Activated CD4-positive, alpha-beta memory T cell treated with anti-CD3 and anti-CD28 coated beads, Interleukin-2, amount 10 ng/mL, durations not matched to agents 7 days and 5 days (primary cell): ENCODE measurements around the gene ADGRD1. TPM values are rescaled to one million over a fixed set of nuclear protein-coding genes. Genes with fewer than 3 reads are reported as not detected.

Source experiments
- CTCF ChIA-PET: fragments of 350-600 bp; sonication (Branson Sonifier 250); formaldehyde crosslinking; loops from one replicate; lab custom pipeline; 2021; ENCODE audit warnings: antibody characterized with exemption, inconsistent platforms; lab: Charles Lee
- POLR2A ChIA-PET: fragments of 350-600 bp; sonication (Branson Sonifier 250); formaldehyde crosslinking; loops from one replicate; lab custom pipeline; 2021; ENCODE audit warnings: antibody characterized with exemption; lab: Charles Lee
- DNase-seq: peaks from one replicate; pipeline ENCODE4 v3.0.0-alpha.2; 2020
- H3K27ac Mint-ChIP-seq: one replicate; pipeline ENCODE4 v1.8.0; 2021; ENCODE audit warnings: mild to moderate bottlenecking, mixed read lengths
- H3K27me3 Mint-ChIP-seq: one replicate; pipeline ENCODE4 v1.8.0; 2021; ENCODE audit warnings: mixed read lengths
- H3K36me3 Mint-ChIP-seq: one replicate; pipeline ENCODE4 v1.8.0; 2021; ENCODE audit warnings: low read depth, mixed read lengths
- H3K4me1 Mint-ChIP-seq: one replicate; pipeline ENCODE4 v1.8.0; 2021; ENCODE audit warnings: mixed read lengths
- H3K4me3 Mint-ChIP-seq: one replicate; pipeline ENCODE4 v1.8.0; 2021; ENCODE audit warnings: mild to moderate bottlenecking, mixed read lengths
- H3K9me3 Mint-ChIP-seq: one replicate; pipeline ENCODE4 v1.8.0; 2021; ENCODE audit warnings: mixed read lengths
- total RNA-seq, 2 experiments: library from RNA; stranded (reverse); gene quantifications; one replicate each; pipeline ENCODE4 v1.2.3, GENCODE V29; 2021

The ADGRD1 gene
- total RNA-seq, 2 experiments from 2014 or later = 0.23 TPM; not detected in 1

DNA sequence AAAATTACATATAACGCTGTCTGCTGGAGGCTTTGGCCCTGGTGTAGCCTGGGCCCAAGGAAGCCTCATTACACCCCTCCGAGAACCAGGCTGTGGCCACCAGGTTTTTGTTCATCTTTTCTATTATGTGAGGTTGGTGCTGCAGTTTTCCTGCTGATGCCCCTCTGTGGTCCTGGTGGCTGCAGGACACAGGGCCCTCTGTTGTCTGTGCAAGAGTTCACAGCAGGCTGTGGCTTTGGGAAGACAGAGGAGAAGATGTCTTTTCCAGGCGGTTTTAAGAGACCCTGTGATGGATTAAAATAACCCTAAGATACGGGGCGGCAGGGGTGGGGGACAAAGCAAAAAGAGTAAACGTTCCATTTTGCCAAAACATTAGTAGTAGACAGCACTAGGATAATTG, 121.5 kb downstream of the ADGRD1 start:
- POLR2A ChIA-PET = no interaction called here
- H3K27me3 Mint-ChIP-seq = no peaks in the 10 kb centered on the region

GRCh38 chr12:131075611-131076010, 121.9 kb downstream of the ADGRD1 start:
- no peaks in the 10 kb centered on the region for H3K9me3 Mint-ChIP-seq
- CTCF ChIA-PET = no interaction called here
- no peaks in the 10 kb centered on the region for H3K27me3 Mint-ChIP-seq
- no peaks in the 10 kb centered on the region for H3K4me1 Mint-ChIP-seq
- no peak overlapping the region for H3K27ac Mint-ChIP-seq
- POLR2A ChIA-PET = no interaction called here
- no peak for DNase-seq
- H3K36me3 Mint-ChIP-seq = no peaks in the 10 kb centered on the region
- no peak overlapping the region for H3K4me3 Mint-ChIP-seq

More for the DNA sequence above, 121.5 kb downstream of the ADGRD1 start:
- Mint-ChIP-seq H3K36me3 (no peaks in the 10 kb centered on the region), H3K9me3 (no peaks in the 10 kb centered on the region), H3K27ac (no peak overlapping the region), H3K4me3 (no peak overlapping the region), H3K4me1 (no peaks in the 10 kb centered on the region)
- CTCF ChIA-PET = no interaction called here
- no peak for DNase-seq

DNA sequence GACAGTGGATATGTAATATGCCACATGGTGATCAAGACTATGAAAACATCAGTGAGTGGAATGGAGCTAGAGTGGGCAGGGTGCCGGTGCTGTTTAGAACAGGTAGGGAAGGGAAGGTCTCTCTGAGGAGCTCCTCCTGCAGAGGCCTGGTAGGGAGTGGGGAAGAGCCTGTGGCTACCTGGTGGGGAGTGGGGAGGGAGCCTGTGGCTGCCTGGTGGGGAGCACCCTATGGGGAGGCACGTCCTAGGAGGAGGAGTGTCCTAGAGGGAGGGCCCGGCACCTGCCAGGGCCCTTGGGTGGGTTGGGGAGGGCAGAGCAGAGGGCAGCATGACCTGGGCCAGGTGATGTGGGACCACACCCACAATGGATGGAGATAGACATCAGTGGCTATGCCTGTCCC, 122.6 kb downstream of the ADGRD1 start:
- Mint-ChIP-seq H3K27me3 (no peaks in the 10 kb centered on the region), H3K4me1 (no peaks in the 10 kb centered on the region), H3K9me3 (no peaks in the 10 kb centered on the region), H3K4me3 (no peak overlapping the region), H3K27ac (no peak overlapping the region), H3K36me3 (no peaks in the 10 kb centered on the region)
- POLR2A ChIA-PET = no interaction called here
- DNase-seq = no peak
- CTCF ChIA-PET = no interaction called here

DNA sequence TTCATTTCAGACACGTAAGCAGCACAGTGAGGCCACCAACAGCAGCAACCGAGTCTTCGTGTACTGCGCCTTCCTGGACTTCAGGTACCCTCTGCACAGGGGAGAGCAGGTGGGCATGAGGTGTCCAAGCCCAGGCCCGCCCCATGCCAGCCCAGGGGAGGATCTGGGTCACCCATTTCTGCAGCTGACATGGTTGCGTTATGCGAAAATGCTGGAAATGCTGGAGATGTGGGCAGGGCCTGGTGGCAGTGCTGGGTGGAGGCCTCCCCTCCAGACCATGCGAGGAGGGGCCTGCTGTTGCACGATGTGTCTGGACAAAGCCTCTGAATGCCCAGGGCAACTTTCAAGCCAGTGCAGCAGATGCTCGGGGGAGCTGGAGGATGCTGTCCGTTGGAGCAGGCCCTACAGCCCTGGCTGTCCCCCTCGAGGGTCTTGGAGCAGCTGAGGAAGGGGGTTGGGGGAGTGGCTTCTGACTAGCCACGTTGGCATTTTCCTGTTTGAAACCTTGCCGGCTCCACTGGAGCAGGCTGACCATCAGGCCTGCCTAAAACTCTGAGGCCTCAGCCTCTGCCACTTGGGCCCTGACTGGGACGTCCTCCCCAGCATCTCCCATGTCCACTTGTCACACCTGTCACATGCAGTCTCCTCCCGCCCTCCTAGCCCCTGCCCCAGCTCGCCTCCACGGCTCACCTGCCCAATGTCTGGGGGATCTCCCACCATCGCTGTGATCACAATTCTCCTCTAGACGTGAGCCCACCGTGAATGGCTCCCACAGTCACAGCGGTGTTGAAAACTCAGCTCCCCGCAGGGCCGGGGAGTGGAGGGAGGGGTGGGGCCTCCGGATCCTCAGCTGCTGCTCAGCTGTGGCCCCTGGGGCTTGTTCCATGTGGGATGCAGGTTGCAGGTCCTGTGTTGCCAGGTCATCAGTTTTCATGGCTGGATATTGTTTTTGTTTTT, 123.4 kb downstream of the ADGRD1 start:
- Mint-ChIP-seq H3K27ac (no peak overlapping the region), H3K36me3 (no peaks in the 10 kb centered on the region), H3K9me3 (no peaks in the 10 kb centered on the region), H3K4me1 (no peaks in the 10 kb centered on the region), H3K4me3 (no peak overlapping the region), H3K27me3 (peaks cover 1% of the 10 kb centered on the region)
- POLR2A ChIA-PET = no interaction called here
- DNase-seq = no peak
- CTCF ChIA-PET = interaction anchor here (0.6 kb wide), 1 partner anchor 1439 kb away, joined by 4 read pairs; no protein-coding TSS in a partner anchor

DNA sequence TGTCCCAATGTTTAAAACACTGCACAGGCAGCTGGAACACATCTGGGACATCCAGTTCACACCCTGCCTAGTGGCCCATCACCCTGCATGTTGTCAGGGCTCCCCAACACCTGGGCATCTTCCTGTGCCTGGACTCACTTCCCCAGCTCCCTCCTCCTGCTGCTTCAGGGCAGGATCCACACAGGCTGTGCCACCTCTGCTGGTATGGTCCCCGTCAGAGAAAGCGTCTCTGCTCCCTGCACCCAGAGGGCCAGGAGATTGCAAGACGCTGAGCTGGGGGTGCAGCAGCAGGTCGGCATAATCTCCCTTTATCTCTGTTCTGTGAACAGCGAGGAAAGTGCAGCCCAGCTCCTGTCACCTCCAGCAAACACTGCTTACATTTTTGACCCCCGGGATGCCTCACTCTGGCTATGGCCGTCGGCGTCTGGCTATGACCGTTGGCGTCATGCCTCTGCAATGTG, 124.3 kb downstream of the ADGRD1 start:
- Mint-ChIP-seq H3K4me3 (no peak overlapping the region), H3K9me3 (no peaks in the 10 kb centered on the region), H3K36me3 (no peaks in the 10 kb centered on the region), H3K27ac (no peak overlapping the region), H3K27me3 (peaks cover 1% of the 10 kb centered on the region), H3K4me1 (no peaks in the 10 kb centered on the region)
- CTCF ChIA-PET = interaction anchor here (0.6 kb wide), 1 partner anchor 1438 kb away, joined by 4 read pairs; no protein-coding TSS in a partner anchor
- no peak for DNase-seq
- POLR2A ChIA-PET = no interaction called here

DNA sequence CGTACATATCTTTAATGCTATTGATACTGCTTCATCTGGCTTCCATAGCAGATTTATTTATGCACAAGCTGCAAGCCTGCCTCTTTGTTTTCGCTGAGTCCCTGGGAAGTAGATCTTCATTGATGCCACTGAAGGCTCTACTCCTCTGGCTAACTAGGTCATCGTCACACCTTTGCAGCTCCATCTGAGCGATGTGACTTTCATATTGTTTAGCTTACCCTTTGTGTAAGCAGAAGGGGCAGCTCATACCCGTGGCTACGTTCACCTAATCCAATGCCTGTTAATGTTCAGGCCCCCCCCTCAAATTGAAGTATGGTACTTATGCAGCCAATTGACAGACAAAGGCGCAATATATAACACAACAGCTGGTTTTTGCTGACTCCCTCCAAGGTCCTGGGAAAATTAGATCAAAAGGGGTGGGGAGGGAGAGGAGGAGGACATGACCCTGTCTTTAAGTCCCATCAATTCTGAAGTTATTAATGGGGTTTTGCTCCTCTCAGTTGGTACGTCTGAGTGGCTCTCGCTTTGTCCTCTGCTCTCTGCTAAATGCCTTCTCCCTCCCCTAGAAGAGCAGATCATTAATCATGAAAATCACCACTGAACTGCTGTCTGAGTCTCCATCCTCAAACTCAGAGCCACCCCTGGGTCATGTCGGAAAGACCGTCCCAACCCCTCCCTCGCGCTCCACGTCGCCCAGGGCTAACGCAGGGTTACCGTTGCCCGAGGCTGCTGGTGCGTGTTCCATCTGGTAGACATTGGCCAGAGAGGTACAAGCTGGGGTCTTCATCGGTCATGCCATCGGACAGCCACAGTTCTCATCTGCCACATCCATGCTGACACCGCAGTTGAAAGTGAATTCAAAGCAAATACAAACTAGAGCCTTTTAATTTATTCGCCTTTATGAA, 128.8 kb downstream of the ADGRD1 start:
- POLR2A ChIA-PET = no interaction called here
- H3K36me3 Mint-ChIP-seq = no peaks in the 10 kb centered on the region
- peaks cover 1% of the 10 kb centered on the region for H3K27me3 Mint-ChIP-seq
- DNase-seq = no peak
- CTCF ChIA-PET = no interaction called here
- H3K9me3 Mint-ChIP-seq = no peaks in the 10 kb centered on the region
- no peak overlapping the region for H3K27ac Mint-ChIP-seq
- H3K4me1 Mint-ChIP-seq = no peaks in the 10 kb centered on the region
- H3K4me3 Mint-ChIP-seq = no peak overlapping the region

DNA sequence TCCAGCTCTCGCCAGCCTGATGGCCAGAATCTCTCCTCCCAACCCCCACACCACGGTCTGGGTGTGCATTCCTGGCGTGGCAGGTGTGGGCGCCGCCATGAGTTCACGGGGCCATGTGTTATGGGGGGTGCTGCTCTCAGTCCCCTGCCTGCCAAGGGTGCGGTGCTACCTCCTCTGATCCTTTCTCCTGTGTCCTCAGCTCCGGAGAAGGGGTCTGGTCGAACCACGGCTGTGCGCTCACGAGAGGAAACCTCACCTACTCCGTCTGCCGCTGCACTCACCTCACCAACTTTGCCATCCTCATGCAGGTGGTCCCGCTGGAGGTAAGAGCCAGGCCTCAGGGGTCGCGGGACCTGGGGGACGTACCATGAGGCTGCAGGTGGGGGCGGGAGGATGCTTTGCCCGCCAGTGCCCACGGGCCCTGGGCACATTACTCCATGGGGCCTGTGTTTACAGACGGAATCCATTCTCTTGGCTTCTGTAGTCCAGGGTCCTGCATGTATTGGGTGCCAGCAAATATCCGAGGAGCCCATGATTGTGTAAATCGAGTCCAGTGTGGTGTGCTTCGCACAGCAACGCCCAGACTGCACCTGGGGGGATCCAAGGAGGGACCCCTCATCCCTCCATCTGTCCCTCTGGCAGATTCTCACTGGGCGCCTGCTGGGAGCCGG, 130.8 kb downstream of the ADGRD1 start:
- CTCF ChIA-PET = no interaction called here

DNA sequence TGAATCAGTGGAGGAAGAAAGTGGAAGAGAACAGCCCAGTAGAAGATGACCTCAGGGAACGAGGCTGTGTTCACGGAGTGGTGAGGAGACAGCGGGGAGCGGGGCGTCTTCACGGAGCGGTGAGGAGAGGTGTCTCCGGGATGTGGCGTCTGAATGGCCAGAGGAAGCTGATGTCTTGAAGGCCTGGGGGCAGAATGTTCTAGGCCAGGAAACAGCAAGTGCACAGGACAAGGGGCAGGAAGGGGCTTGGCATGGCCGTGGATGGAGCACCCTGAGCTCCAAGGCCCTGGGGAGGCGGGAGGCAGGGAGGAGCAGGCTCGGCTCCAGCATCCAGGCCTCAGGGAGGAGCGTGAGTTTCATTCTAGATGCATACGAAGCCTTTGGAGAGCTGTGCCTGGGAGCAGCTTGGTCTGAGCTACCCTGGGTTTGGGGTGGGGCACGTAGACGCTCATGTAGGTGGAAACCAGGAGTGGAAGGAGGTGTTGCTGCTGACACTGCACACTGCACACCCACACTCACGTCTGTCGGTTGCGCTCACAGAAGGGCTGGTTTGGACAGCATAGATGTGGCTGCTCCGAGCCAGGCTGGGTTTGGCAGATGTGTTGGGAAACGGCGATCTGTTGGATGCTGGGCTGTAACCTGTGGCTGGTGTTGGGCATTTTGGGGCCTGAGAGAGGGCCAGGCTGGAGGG, 131.6 kb downstream of the ADGRD1 start:
- CTCF ChIA-PET = no interaction called here
- no peak overlapping the region for H3K4me3 Mint-ChIP-seq

More for the DNA sequence above, 130.8 kb downstream of the ADGRD1 start:
- POLR2A ChIA-PET = no interaction called here
- Mint-ChIP-seq H3K36me3 (no peaks in the 10 kb centered on the region), H3K27me3 (peaks cover 1% of the 10 kb centered on the region), H3K9me3 (no peaks in the 10 kb centered on the region), H3K4me1 (no peaks in the 10 kb centered on the region), H3K27ac (no peak overlapping the region), H3K4me3 (no peak overlapping the region)
- no peak for DNase-seq

DNA sequence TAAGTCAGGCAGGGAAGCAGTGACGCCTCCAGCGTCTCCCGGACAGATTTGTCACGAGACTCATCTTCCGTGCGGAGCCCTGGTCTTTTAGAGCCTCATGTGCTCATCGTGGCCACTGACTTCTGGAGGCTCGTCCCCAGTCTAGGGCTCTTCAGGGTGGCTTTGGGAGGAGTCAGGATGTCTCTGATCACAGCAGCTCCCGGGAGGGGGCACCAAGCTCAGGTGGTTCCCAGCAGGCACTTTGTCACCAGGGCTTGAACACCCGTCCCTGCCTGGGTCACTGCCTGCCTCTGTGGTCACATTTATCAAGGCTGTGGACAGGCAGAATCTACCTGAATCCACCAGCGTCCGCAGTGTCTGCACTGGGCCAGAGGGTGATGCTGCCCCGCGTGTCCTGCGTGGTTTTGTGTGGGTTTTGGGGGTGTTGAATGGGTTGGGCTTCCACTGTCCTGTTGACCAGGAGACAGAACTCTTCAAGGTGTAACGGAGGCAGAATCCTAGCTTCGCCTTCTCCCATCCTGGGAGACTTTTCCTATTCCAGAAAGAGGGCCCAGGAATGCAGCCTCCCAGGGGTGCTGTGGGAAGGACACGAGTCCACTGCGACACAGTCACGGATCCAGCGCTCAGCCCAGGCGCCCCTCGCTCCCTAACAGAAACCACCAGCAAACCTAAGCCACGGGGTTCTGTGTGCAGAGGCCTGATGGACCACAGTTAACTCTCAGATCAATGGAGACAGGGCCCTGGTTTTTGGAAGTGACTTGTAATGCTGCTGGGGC, 132.3 kb downstream of the ADGRD1 start:
- CTCF ChIA-PET = no interaction called here
- POLR2A ChIA-PET = no interaction called here
- no peak for DNase-seq
- Mint-ChIP-seq H3K36me3 (no peaks in the 10 kb centered on the region), H3K27ac (no peak overlapping the region), H3K4me3 (no peak overlapping the region), H3K4me1 (no peaks in the 10 kb centered on the region), H3K27me3 (peaks cover 1% of the 10 kb centered on the region), H3K9me3 (no peaks in the 10 kb centered on the region)

More for the DNA sequence above, 131.6 kb downstream of the ADGRD1 start:
- Mint-ChIP-seq H3K36me3 (no peaks in the 10 kb centered on the region), H3K4me1 (no peaks in the 10 kb centered on the region), H3K9me3 (no peaks in the 10 kb centered on the region), H3K27ac (no peak overlapping the region), H3K27me3 (peaks cover 1% of the 10 kb centered on the region)
- POLR2A ChIA-PET = no interaction called here
- DNase-seq = no peak

- H3K36me3 Mint-ChIP-seq = no peaks in the 10 kb centered on the region
- no peak overlapping the region for H3K4me3 Mint-ChIP-seq
- no peak overlapping the region for H3K27ac Mint-ChIP-seq
- ChIA-PET POLR2A (no interaction called here), CTCF (no interaction called here)
- DNase-seq = no peak
- H3K27me3 Mint-ChIP-seq = no peaks in the 10 kb centered on the region
- peaks cover 8% of the 10 kb centered on the region for H3K4me1 Mint-ChIP-seq
- H3K9me3 Mint-ChIP-seq = no peaks in the 10 kb centered on the region
Measured at GRCh38 chr12:131087302-131087818, 133.7 kb downstream of the ADGRD1 start.

GRCh38 chr12:131087991-131088700, 134.4 kb downstream of the ADGRD1 start:
- H3K4me3 Mint-ChIP-seq = no peak overlapping the region
- H3K27ac Mint-ChIP-seq = no peak overlapping the region
- ChIA-PET CTCF (no interaction called here), POLR2A (no interaction called here)
- no peaks in the 10 kb centered on the region for H3K9me3 Mint-ChIP-seq
- no peak for DNase-seq
- no peaks in the 10 kb centered on the region for H3K36me3 Mint-ChIP-seq
- no peaks in the 10 kb centered on the region for H3K27me3 Mint-ChIP-seq
- H3K4me1 Mint-ChIP-seq = peaks cover 11% of the 10 kb centered on the region
